HG03354 (cell line): ENCODE data around the gene SPSB1.
"Not testable (repeated sequence)": the region's sequence is repeated elsewhere in the genome, so short reads cannot be mapped to it uniquely, and the experiment has no call there.

Source experiments
- ATAC-seq: cut with Tn5 transposase; IDR thresholded peaks from one replicate; pipeline ENCODE4 v1.9.1; 2021; ENCODE audit warnings: mild to moderate bottlenecking; ENCODE audit not compliant: unreplicated experiment, poor library complexity, severe bottlenecking

Gene SPSB1

DNA sequence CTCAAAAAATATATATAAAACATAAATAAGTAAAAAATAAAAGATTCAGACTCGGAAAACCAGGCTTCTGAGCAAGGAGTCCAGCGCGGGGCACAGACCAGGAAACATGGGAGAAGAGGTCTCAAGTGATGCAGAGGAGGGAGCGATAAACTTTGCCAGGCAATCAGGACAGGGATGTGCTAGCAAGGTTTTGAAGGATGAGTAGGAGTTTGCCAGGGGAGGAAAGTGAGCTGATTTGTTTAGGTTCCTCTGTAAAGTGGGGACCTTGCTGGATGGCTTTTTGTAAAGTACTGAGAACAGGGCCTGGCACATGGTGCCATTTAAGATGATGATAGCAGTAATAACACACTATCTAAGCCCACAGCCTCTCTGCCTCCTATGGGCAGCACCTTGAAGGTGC is 86.1 kb downstream of the SPSB1 start:
- no peak for ATAC-seq

DNA sequence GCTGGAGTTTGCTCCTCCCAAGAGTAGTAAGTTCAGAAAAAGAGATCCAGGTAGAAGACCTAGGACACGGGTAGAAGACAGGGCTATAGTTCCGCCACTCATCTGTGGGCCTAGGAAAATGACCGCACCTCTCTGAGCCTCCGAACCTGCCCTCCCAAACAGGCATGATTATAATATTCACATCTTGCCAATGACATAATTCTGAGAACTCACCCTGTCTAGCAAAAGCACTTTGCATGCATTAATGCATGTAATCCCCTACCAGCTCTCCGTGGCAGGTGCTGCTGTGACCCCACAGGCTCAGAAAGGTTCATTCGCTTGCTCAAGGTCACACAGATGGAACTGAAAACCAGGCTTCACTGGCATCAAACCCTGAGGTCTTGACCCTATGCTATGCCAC is 88.0 kb downstream of the SPSB1 start:
- no peak for ATAC-seq

DNA sequence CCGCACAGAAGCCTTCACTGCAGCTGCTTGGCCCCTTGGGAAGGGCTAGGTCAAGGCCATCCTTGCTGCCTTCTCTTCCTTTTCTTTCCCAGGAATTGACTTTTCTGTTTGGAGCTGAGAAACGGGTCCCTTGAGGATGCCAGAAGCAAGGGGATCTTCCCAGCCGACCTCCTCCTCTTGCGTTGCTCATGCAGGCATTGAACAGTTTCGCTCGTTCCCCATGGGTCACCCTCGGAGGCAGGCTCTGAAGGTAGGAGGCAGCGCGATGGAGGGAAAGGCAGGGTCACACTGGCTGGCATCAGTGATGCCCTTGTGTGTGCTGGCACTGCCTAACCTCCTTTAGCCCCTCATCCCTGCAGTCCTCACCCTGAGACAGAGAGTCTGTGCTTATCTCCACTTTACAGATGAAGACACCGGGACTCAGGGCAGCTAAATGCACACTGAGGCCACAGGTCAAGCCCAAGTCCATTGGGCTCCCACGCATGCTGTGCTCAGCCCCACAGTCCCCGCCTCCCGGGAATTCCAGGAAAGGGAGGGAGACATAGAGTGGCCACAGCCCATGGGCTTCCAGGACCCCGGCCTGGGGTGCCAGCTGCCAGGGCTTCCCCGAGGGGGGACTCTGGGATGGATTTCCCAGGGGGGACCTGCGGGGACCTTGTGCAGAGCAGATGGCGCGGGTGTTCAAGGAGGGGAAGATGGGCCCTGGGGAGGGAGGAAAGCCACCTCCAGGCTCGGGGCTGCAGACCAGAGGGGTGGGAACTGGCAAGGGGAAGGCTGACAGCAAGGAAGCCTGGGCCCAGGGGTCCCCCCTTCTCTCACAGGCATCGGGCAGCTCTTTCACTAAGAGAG is 90.2 kb downstream of the SPSB1 start:
- ATAC-seq, result no peak

DNA sequence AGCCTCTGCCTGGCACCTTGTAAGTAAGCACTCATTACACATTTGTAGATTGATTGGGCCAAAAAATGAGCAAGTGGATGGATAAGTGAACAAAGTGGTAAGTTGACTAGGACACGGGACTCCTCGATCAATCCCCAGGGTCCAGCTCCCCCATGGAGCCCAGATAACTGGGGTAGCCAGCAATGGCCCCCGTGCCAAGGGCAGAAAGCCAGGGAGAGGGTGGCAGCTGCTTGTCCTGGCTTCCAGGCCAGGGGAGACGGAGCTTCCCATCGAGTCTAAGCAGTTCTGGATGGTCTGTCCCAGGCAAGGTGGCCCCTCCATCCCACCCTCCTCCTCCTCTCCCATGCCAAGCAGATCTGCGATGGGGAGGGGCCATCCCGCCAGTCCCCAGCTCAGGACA is 91.4 kb downstream of the SPSB1 start:
- no peak for ATAC-seq

- no peak for ATAC-seq
These were observed 92.1 kb downstream of the SPSB1 start for GRCh38 chr1:9384751-9385245.

DNA sequence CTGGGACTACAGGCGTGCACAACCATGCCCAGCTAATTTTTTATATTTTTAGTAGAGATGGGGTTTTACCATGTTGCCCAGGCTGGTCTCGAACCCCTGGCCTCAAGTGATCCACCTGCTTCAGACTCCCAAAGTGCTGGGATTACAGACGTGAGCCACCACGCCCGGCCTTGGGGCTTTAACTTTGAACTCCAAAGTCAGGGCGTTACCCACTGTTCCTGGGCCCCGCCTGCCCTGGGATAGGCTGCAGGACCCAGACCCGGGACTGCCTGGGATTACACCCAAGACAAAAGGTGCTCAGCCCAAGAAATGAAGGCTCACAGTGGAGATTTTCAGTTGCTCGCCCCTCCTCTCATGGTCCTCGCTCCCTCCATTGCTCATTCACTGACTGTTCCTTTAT is 92.7 kb downstream of the SPSB1 start:
- ATAC-seq, result not testable (repeated sequence)

DNA sequence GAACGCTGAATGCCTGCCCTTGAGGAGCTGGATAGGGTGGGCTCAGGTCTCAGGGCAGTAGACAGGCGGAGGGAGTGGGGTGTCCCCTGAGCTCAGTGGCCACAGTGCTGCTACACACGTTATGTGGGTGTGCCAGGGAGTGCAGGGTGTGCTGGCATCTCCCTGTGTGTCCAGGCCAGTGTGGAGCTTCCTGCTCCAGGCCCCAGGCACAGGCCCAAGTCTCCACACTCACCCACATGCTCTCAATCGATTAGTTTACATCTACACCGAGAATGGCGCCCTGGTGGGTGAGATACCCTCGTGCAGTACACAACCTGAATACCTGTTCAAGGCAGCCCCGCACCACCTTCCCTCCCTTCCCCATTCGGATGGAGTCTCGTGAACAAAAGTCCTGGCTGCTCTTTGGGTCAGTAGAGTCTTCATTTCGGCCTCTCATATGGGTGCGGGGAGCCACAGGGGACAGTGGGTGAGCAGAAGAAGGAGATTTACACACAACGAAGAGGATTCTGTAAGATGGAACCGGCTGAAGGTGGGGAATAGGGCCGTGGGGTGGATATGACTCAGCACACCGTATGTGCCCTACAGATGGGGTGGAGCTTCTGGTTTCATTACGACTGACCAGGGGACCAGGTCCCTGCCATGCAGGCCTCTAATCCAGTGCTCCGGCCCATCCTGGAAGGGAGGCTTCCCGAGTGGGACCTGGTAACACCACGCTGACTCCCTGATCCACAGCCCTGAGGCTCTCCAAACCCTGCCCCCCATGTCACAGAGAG is 93.3 kb downstream of the SPSB1 start:
- ATAC-seq, result no peak

DNA sequence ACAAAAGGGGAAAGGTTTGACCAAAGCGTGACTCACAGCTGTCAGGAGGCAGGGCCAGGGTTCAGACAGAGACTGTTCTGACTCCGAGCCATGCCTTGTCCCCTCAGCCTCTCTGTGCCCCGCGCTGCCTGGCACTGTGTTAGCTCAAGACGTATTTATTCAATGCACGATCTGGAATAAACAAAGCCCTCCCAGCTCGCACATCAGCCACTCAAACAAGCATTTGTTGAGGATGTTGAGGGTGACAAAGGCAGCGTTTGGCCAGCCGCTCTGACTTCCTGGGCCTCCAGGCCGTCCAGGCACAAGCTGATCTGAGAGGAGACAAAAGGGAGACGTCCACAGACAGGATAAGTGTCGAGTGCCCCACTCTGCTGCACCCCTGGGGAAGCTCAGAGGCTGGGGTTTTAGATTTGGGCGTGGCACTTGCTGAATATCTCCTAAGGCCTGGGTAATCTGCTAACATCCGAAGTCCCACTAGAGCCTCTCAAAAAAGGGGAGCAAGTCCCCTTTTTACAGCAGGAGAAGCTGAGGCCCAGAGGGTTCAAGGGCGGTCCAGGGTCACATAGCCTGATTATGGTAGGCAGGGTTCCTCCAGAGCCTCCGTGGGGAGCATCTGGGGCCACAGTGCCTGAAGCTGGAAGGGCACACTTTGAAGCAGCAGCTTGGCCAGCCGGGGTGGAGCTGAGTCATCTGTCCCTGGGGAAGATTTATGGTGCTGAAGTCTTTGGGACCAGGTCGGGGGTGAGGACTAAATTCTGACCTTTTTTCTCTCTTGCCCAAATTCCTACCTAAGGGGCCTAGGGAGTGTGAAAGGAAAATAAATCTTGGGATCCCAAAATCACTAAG is 95.9 kb downstream of the SPSB1 start:
- ATAC-seq, result no peak

GRCh38 chr1:9389968-9390367 is 97.3 kb downstream of the SPSB1 start:
- ATAC-seq, result no peak

- no peak for ATAC-seq
These were observed 98.9 kb downstream of the SPSB1 start for GRCh38 chr1:9391620-9392019.

DNA sequence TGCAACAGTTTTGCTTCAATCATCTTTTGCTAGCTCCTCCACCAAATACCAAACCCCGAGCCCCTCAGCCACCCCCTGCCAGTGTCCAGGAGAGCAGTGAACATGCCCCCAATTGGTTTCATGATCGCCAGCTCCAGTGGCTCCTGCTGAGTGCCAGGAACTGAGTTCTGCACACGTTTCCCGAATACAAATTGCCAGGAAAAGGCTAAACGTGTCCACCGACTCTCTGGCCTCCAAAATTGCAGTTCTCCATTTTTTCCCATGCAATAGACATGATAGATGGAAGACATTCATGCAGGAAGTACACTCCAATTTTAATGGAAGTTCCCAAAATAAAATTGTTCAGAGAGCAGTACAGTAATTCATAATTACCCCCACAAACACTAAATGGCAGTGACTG is 101.3 kb downstream of the SPSB1 start:
- no peak for ATAC-seq

DNA sequence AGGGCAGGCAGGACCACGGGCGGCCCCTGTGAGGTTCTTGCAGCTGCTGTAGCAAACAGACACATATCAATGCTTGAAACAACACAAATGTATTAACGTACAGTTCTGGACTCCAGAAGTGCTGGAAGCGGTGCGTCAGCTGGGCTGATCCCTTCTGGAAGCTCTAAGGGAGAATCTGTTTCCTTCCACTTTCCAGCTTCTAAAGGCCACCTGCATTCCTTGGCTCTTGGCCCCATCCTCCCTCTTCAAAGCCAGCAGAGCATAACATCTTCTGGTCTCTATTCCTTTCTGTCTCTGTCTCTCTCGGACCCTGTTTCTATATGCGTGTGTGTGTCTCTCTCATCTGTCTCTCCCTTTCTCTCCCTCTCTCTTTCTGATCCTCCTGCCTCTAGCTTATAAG is 102.3 kb downstream of the SPSB1 start:
- no peak for ATAC-seq

DNA sequence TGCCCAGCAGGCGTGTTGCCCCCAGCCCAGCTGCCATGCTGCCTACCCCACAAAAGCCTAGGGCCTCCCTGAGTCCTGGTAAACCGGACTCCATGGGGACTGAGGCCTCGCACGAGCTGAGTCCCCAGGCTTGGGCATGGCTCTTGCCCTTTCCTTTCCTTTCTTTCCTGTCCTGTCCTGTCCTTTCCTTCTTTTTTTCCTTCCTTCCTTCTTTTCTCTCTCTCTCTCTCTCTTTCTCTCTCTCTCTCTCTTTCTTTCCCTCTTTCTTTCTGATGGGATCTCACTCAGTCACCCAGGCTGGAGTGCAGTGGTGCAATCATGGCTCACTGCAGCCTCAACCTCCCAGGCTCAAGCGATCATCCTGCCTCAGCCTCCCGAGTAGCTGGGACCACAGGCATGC is 104.4 kb downstream of the SPSB1 start:
- ATAC-seq, result no peak

- ATAC-seq, result no peak
These were observed 105.4 kb downstream of the SPSB1 start for GRCh38 chr1:9397997-9398526.

DNA sequence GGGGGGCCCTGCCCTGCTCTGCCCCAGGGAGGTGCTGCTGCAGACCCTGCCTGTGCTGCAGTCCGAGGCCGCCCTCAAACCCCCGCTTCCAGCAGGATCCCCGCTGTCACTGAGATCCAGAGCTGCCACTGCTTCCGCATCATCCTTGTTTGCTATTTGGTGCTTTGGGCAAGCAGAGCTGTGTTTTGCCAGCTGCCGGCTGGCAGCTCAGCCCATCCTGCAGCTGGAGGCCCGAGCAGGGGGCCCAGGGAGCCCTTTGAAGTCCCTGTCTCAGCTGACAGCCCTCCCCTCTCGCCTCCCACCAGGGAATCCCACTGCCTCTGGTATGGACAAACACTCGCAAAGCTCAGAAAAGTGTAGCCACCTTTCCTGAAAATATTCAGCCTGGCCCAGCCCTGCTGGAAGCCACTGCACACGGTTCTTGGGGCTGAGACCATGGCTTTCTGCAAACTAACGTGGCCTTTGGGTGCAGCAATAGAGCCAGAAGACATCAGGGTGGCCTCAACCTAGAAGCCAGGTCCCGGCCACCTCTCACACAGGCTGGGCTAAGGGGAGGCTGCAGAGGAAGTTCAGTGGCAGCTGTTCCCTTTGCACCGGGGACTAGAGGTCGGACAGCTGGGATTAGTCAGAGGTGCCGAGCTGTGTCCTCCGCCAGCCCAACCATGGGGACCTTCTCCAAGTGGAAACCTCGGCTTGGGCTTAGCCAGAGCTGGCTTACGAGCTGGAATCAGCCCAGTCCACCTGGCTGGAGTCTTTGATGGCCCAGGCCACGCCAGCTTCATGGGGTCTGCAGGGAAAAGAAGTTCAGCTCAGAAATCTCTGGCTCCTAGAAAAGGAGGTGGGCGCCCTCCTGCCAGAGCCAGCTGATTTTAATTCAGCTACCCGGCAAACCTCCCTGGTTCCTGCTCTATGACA is 107.1 kb downstream of the SPSB1 start:
- no peak for ATAC-seq

GRCh38 chr1:9400425-9401079 is 107.9 kb downstream of the SPSB1 start:
- no peak for ATAC-seq

DNA sequence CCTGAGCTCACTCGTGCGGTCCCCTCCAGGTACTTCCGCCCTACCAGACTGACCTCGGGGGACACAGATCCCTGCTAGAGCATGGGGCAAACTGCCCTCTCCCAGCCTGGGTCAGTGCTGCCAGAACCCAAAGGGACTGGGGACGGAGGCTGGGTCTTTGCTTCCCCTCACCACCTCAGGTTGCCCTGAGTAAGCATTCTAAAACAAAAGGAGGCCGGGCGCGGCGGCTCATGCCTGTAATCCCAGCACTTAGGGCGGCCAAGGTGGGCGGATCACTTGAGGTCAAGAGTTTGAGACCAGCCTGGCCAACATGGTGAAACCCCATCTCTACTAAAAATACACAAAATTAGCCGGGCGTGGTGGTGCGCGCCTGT is 108.4 kb downstream of the SPSB1 start:
- no peak for ATAC-seq

DNA sequence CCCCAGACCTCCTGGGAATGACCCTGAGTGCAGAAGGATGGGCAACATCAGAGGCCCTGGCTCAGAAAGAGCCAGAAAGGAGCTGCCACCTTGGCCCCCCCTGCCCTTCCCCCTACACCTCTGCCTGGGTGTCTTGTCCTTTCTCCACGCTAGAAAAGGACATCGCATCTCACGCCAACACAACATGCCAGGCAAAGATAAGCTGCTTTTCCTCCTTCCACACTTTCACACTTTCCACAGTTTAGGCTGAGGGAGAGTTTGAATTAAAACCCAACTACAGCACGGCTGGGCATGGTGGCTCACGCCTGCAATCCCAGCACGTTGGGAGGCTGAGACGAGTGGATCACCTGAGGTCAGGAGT is 109.5 kb downstream of the SPSB1 start:
- no peak for ATAC-seq
